Muscle of leg (tissue), 11 donors: ENCODE data around the gene REEP1. TPM values are rescaled to one million over a fixed set of nuclear protein-coding genes. Genes with fewer than 3 reads are reported as not detected.

Experiments used
- DNase-seq: peaks from one replicate; pipeline ENCODE4 v3.0.0; 2013
- H3K27ac ChIP-seq: one replicate; pipeline ENCODE4 v1.5.1; 2013; ENCODE audit warnings: mild to moderate bottlenecking, low read length, control low read depth
- H3K27me3 ChIP-seq: one replicate; pipeline ENCODE4 v1.6.1; 2013; ENCODE audit warnings: low read length; ENCODE audit not compliant: control insufficient read depth, insufficient read depth
- H3K36me3 ChIP-seq: one replicate; pipeline ENCODE4 v1.6.1; 2013; ENCODE audit warnings: low read length; ENCODE audit not compliant: control insufficient read depth, insufficient read depth
- H3K4me1 ChIP-seq: one replicate; pipeline ENCODE4 v1.6.1; 2013; ENCODE audit warnings: low read length; ENCODE audit not compliant: control insufficient read depth, insufficient read depth
- H3K4me3 ChIP-seq: one replicate; pipeline ENCODE4 v1.5.1; 2013; ENCODE audit warnings: low read length, control low read depth
- H3K9me3 ChIP-seq: replicated peaks from 2 replicates; pipeline ENCODE4 v1.6.1; 2013; ENCODE audit warnings: low read depth, low read length; ENCODE audit not compliant: control insufficient read depth
- WGBS: methylation state at CpG from one replicate; pipeline ENCODE4 v1.1.5; 2013; ENCODE audit warnings: missing lambda C conversion rate; ENCODE audit not compliant: insufficient coverage; 5-methylcytosine and 5-hydroxymethylcytosine counted together
- polyA plus RNA-seq, 8 donors: library from polyadenylated mRNA; unstranded; fragments of 120-200 nt; gene quantifications; one replicate each; pipeline versions ENCODE4 v1.2.1 to v1.2.3, GENCODE V29; 2013; ENCODE audit warnings: inconsistent platforms in 1 of 8, low replicate concordance in 1 of 8; ENCODE audit not compliant: insufficient read length in 8 of 8, insufficient read depth in 1 of 8
- total RNA-seq: library from RNA; stranded (reverse); fragments of 120-200 nt; gene quantifications from one replicate; pipeline ENCODE4 v1.2.4, GENCODE V29; 2013

The REEP1 gene
- total and polyA plus RNA-seq, 9 donors, result 41.0 to 104 (median 54.9) TPM

DNA sequence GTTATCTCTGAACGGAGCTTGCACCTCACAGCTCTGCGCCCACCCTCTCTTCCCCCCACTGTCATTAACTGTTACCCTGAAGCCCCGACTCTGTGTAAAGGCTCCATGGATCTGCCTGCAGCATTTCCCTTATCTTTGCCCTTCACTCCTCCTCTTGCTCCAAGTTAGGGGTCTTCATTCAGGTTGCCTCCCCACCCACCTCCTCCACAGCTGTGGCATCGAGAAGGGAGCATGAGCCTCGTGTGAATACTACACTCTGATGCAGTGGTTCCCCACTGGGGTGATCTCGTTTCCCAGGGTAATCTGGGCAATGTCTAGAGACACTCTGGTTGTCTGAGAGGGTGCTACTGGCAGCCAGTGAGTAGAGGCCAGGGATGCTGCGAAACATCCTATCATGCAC is 51.4 kb downstream of the REEP1 start:
- no peak overlapping the region for H3K27ac ChIP-seq
- DNase-seq, result no peak
- H3K4me1 ChIP-seq, result peaks cover 39% of the 10 kb centered on the region
- H3K9me3 ChIP-seq, result no peaks in the 10 kb centered on the region
- H3K36me3 ChIP-seq, result no peaks in the 10 kb centered on the region
- no peaks in the 10 kb centered on the region for H3K27me3 ChIP-seq
- WGBS, result 83% methylated on average over 3 of the region's 7 CpGs
- no peak overlapping the region for H3K4me3 ChIP-seq

DNA sequence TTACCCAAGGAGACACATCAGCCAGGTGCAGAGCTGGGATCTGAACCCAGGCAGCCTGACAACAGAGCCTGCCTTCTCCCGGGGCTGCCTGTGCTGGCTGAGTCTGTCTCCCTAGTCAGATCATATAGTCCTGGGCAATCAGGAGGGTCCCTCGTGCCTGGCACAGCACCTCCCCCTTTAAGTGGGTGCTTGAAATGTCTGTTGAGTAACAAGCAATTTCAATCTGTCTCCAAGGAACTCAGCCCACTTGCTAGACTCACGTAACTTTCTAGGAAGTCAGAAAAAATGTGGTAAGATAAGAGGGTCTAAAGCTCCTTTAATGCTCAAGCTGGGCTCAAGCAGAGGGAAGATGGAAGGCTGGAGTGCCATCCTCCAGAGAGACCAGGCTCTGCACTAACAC is 51.9 kb downstream of the REEP1 start:
- no peaks in the 10 kb centered on the region for H3K36me3 ChIP-seq
- DNase-seq, result no peak
- no peak overlapping the region for H3K4me3 ChIP-seq
- peaks cover 40% of the 10 kb centered on the region for H3K4me1 ChIP-seq
- H3K27me3 ChIP-seq, result no peaks in the 10 kb centered on the region
- no peak overlapping the region for H3K27ac ChIP-seq
- 83% methylated on average over 1 of the region's 3 CpGs for WGBS
- no peaks in the 10 kb centered on the region for H3K9me3 ChIP-seq

DNA sequence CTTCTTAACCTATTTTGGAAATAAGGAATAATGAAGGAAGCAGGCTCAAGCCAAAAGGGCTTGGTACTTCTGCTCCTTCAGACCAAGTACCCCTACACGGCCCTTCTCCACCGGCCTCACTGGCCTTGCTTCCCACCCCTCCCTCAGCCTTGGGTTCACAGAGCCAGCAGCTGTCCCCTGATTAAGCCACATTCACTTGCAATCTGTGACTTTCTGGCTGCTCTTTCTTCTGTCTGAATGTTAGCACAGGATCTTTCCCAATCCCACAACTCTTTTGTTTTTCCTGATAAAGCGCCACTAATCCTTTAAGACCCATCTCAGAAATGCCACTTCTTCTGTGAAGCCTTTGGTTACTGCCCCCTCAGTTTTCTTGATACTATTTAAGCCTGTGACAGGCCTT is 52.4 kb downstream of the REEP1 start:
- Histone ChIP-seq H3K4me3 (no peak overlapping the region), H3K36me3 (no peaks in the 10 kb centered on the region), H3K27me3 (no peaks in the 10 kb centered on the region), H3K27ac (peak overlapping the region; percentile 53), H3K9me3 (no peaks in the 10 kb centered on the region), H3K4me1 (peaks cover 40% of the 10 kb centered on the region)
- 42% methylated on average over 2 of the region's 3 CpGs for WGBS
- no peak for DNase-seq

DNA sequence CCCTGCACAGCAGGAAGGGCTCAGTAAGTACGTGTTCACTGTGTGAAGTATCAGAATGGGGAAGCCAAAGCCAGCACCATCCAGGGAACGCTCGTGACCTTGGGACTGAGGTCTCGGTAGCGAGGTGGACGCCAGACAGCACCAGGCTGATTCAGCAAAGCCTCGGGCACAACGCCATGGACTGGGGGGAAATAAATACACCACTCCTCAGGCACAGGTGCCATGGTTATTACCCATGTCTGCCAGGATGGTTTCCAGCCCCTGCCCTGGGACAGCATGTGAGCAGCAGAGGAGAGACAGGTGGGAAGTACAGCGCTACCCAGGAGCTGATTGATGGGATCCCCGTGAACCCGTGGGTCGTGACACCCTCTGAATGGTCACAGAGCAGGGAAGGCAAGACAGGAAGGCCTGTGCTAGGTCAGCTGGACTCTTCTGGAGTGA is 53.0 kb downstream of the REEP1 start:
- H3K4me1 ChIP-seq, result peaks cover 46% of the 10 kb centered on the region
- H3K27me3 ChIP-seq, result no peaks in the 10 kb centered on the region
- H3K9me3 ChIP-seq, result no peaks in the 10 kb centered on the region
- peak overlapping the region; percentile 53 for H3K27ac ChIP-seq
- DNase-seq, result peak; percentile 52
- H3K36me3 ChIP-seq, result no peaks in the 10 kb centered on the region
- WGBS, result 68% methylated on average over 7 of the region's 12 CpGs
- H3K4me3 ChIP-seq, result no peak overlapping the region

DNA sequence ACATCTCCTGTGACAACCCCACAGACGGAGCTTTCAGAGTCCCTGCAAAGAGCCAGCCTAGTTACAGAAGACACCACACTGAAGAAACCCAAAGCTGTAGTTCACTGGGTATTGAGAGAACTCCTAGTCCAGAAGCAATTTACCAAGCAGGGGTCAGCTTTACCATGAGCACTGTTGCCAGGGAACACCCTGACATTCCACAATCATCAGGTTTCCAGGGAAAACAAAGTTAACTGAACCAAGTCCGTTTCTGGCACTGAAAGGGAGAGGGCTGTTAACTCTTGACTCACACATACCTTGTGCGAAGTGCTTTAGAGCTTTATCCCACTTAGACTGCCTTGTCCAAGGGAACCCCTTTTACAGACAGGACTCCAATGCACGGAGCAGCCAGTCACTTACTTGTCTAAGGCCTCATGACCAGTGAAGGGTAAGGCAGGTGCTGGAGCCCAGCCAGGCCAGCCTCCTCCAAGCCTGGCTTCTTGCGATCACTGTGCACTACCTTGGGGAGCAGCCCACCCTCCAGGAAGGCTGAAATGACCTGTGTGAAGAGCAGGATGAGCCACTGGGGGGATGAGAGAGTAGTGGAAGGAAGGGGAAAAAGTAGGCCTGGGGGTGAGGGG is 53.9 kb downstream of the REEP1 start:
- H3K4me3 ChIP-seq, result no peak overlapping the region
- DNase-seq, result peak; percentile 33
- H3K4me1 ChIP-seq, result peaks cover 48% of the 10 kb centered on the region
- H3K27ac ChIP-seq, result no peak overlapping the region
- H3K36me3 ChIP-seq, result peaks cover under 1% of the 10 kb centered on the region
- 86% methylated on average over 3 of the region's 5 CpGs for WGBS
- H3K9me3 ChIP-seq, result no peaks in the 10 kb centered on the region
- H3K27me3 ChIP-seq, result no peaks in the 10 kb centered on the region

DNA sequence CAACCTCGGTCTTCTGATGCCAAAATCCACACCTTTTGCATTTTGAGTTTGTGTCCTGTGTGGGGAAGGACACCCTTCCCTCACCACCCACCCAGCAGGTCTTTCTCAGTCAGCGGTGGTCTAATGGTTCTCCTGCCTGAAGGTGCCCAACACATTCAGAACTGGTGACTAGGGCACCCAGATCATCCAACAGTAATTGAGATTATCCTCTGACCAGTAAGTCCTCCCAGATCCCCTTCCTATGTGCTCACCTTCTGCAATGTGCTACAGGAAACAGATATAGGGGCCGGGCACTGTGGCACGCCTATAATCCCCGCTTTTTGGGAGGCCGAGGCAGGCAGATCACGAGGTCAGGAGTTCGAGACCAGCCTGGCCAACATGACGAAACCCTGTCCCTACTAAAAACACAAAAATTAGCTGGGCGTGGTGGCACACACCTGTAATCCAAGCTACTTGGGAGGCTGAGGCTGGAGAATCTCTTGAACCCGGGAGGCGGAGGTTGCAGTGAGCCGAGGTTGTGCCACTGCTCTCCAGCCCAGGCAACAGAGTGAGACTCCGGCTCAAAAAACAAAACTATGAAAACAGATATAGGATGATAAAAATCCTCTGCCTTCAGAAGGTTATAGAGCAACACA is 56.2 kb downstream of the REEP1 start:
- Histone ChIP-seq H3K36me3 (peaks cover 3% of the 10 kb centered on the region), H3K4me3 (no peak overlapping the region), H3K27me3 (no peaks in the 10 kb centered on the region), H3K9me3 (no peaks in the 10 kb centered on the region), H3K4me1 (peaks cover 45% of the 10 kb centered on the region), H3K27ac (no peak overlapping the region)
- no peak for DNase-seq
- 97% methylated on average over 8 of the region's 14 CpGs for WGBS

DNA sequence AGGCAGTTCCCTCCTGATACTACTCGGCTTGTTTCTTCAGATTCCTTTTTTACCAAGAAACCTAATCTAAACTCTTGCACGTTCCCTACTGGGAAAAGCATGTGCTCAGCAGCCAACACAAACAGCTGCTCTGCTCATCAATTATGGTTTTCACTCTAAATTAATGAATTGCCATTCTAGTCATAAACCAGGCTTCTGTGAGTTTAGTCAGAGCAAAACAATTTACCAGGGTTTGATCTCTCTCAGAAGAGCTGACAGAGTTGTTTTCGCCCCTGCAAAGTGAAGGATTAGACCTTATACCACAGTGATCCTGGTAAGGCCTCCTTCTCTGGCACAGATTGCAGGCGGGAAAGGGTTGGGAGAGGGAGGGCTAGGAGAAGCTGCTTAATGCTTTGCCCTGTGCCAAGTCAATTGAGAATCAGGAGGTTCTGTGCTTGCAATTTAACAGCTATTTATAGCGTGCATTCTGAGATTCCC is 57.2 kb downstream of the REEP1 start:
- H3K36me3 ChIP-seq, result peaks cover 7% of the 10 kb centered on the region
- H3K27ac ChIP-seq, result peak overlapping the region; percentile 32
- peaks cover 44% of the 10 kb centered on the region for H3K4me1 ChIP-seq
- no peaks in the 10 kb centered on the region for H3K9me3 ChIP-seq
- WGBS, result 0% methylated on average over 2 of the region's 5 CpGs
- peak; percentile 87 for DNase-seq
- no peak overlapping the region for H3K4me3 ChIP-seq
- no peaks in the 10 kb centered on the region for H3K27me3 ChIP-seq

DNA sequence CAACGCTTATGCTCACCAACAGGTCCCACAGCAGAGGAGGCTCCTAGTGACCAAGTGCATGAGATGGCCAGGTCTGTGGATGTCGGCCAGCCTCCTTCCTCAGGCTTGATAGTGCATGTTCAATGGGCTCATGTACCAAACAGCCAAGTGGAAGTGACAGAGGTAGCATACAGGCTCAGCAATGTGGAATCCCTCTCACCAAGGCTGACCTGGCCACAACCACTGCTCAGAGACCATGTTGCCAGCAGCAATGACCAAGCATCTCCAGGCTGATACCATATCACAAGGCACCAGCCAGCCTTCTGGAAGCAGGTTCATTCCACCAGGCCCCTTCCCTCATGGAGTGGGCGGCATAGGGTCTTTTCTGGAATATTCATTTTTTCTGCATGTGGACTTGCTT is 61.5 kb downstream of the REEP1 start:
- 100% methylated on average over 2 of the region's 3 CpGs for WGBS
- Histone ChIP-seq H3K4me1 (peaks cover 30% of the 10 kb centered on the region), H3K27ac (no peak overlapping the region), H3K4me3 (no peak overlapping the region), H3K9me3 (peaks cover 7% of the 10 kb centered on the region), H3K27me3 (no peaks in the 10 kb centered on the region), H3K36me3 (peaks cover 7% of the 10 kb centered on the region)
- no peak for DNase-seq

DNA sequence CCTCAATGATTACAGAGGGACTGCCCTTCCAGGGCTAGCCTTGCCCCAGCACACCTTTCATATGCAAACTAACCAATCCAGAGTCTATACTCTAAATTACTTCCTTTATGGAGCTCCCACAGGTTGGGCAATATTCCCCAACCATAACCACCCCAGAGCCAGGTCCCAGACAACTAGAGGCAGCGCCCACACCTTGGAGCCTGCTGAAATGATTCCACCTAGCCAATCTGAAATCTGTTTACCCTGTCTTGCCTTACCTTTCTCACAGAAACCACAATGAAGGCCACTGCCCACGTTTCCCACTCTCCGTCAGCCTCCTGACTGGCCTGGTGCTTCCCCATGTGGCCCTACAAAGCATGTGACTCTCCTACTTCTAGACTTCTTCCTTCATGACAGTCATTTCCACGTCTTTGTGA is 62.0 kb downstream of the REEP1 start:
- H3K27me3 ChIP-seq, result no peaks in the 10 kb centered on the region
- H3K9me3 ChIP-seq, result peaks cover 9% of the 10 kb centered on the region
- peaks cover 24% of the 10 kb centered on the region for H3K4me1 ChIP-seq
- H3K4me3 ChIP-seq, result no peak overlapping the region
- H3K36me3 ChIP-seq, result peaks cover 7% of the 10 kb centered on the region
- 98% methylated on average over 4 of the region's 4 CpGs for WGBS
- no peak overlapping the region for H3K27ac ChIP-seq
- DNase-seq, result no peak

DNA sequence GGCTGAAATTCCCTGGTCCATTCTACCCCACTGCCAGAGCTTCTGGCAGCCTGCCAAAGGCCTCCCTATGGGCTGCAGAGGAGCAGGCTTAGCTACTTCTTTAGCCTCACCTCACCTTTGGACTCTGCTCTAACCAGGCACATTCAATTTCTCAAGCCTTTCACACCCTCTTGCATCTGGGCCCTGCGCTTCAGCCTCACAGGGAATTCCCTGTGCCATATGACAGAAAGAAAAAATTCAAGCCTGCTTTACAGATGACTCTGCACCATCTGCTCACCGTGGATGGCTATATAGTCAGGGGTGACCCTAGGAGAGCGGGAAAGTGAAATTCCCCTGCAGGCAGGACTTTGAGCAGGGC is 62.5 kb downstream of the REEP1 start:
- peak; percentile 55 for DNase-seq

More for the DNA sequence above, 62.5 kb downstream of the REEP1 start:
- Histone ChIP-seq H3K4me3 (no peak overlapping the region), H3K27me3 (no peaks in the 10 kb centered on the region), H3K9me3 (peaks cover 9% of the 10 kb centered on the region), H3K36me3 (peaks cover 7% of the 10 kb centered on the region), H3K4me1 (peaks cover 20% of the 10 kb centered on the region), H3K27ac (no peak overlapping the region)
- 69% methylated on average over 2 of the region's 3 CpGs for WGBS
